Stomach (tissue), 9 donors: ENCODE results near the gene SMIM12. TPM values are rescaled to one million over a fixed set of nuclear protein-coding genes. Genes with fewer than 3 reads are reported as not detected.
"Not testable (repeated sequence)": the region's sequence is repeated elsewhere in the genome, so short reads cannot be mapped to it uniquely, and the experiment has no call there.

ENCODE experiments used
- DNase-seq, 2 donors: peaks; one replicate each; pipeline versions ENCODE4 v3.0.0 to v3.0.0-alpha.2; 2013 to 2019
- H3K27ac ChIP-seq, 5 donors: fragments of 200-600 bp in 4 of 5; sonication (generic) in 4 of 5; one replicate each; pipeline ENCODE4 v1.5.1; 2013 to 2019; ENCODE audit warnings: mild to moderate bottlenecking in 1 of 5, moderate library complexity in 1 of 5
- H3K27me3 ChIP-seq, 3 donors: fragments of 200-600 bp; sonication (generic); one replicate each; pipeline ENCODE4 v1.5.1; 2017 to 2019; ENCODE audit warnings: mixed run types in 1 of 3
- H3K36me3 ChIP-seq, 4 donors: fragments of 200-600 bp; sonication (generic); 1 replicate in 3 of 4; 2 replicates in 1 of 4; pipeline ENCODE4 v1.5.1; 2016 to 2019
- H3K4me1 ChIP-seq, 4 donors: fragments of 200-600 bp; sonication (generic); one replicate each; pipeline ENCODE4 v1.5.1; 2016 to 2019
- H3K4me3 ChIP-seq, 4 donors: fragments of 200-600 bp; sonication (generic) in 3 of 4; one replicate each; pipeline ENCODE4 v1.5.1; 2016 to 2019; ENCODE audit warnings: mild to moderate bottlenecking in 1 of 4
- H3K9me3 ChIP-seq, 4 donors: fragments of 200-600 bp; sonication (generic); one replicate each; pipeline ENCODE4 v1.5.1; 2016 to 2019
- CTCF ChIP-seq, 7 experiments: fragments of 450-650 bp in 4 of 7; fragments of 200-600 bp in 3 of 7; sonication (generic) in 3 of 7; IDR thresholded peaks; one replicate each; pipeline ENCODE4 v1.5.1; 2016 to 2019; ENCODE audit warnings: antibody characterized with exemption in 7 of 7, control low read depth in 2 of 7, mild to moderate bottlenecking in 1 of 7
- EP300 ChIP-seq: sonication (generic); formaldehyde crosslinking; IDR thresholded peaks from one replicate; pipeline ENCODE4 v1.6.1; 2017; ENCODE audit warnings: antibody characterized with exemption
- POLR2A ChIP-seq, 4 donors: fragments of 450-650 bp; IDR thresholded peaks; one replicate each; pipeline ENCODE4 v1.6.1; 2016; ENCODE audit warnings: antibody characterized with exemption in 4 of 4, control low read depth in 2 of 4, mild to moderate bottlenecking in 1 of 4, moderate library complexity in 1 of 4
- POLR2AphosphoS5 ChIP-seq, 3 donors: sonication (generic); formaldehyde crosslinking; IDR thresholded peaks; one replicate each; pipeline ENCODE4 v1.6.1; 2016; ENCODE audit warnings: antibody characterized with exemption in 3 of 3
- WGBS, 5 donors: extraction: QIAGEN DNeasy Blood & Tissue Kit in 3 of 5; methylation state at CpG; one replicate each; pipeline versions ENCODE4 v1.1.5 to v1.1.7; 2013 to 2018; 5-methylcytosine and 5-hydroxymethylcytosine counted together
- intact Hi-C: fragments of 100-400 bp; cut with DNase I; formaldehyde crosslinking; loops from one replicate; pipeline ENCODE4 v1.15.1; 2023; ENCODE audit warnings: low total_unique reads
- polyA plus RNA-seq, 3 donors: library from polyadenylated mRNA; stranded (reverse); fragments of 200-250 nt; gene quantifications; one replicate each; pipeline ENCODE4 v1.2.3, GENCODE V29; 2013
- total RNA-seq, 5 donors: library from RNA; depleted of rRNA; stranded (reverse); fragments of >200 nt; gene quantifications; one replicate each; pipeline versions ENCODE4 v1.1.0 to v1.2.3, GENCODE V29; 2014 to 2016
- donor health status: healthy with polysubstance abuse.
- donor health status: Bipolar disorder and iron deficiency.
- donor health status: healthy.

SMIM12 gene
- total and polyA plus RNA-seq, 8 donors: 0.58 to 28.9 (median 22.6) TPM

- H3K27me3 ChIP-seq: no peaks in the 10 kb centered on the region
- DNase-seq: no peak
- no peak overlapping the region for H3K4me3 ChIP-seq
- no peaks in the 10 kb centered on the region for H3K9me3 ChIP-seq
- H3K27ac ChIP-seq: no peak overlapping the region
- no peaks in the 10 kb centered on the region for H3K4me1 ChIP-seq
- TF ChIP-seq POLR2A (IDR thresholded peaks at IDR 0.05): no peak
- TF ChIP-seq EP300: no peak
- no peak for TF ChIP-seq CTCF (IDR thresholded peaks at IDR 0.05)
- TF ChIP-seq POLR2AphosphoS5 (IDR thresholded peaks at IDR 0.05): no peak
- intact Hi-C loops: no loop called here
- no peaks in the 10 kb centered on the region for H3K36me3 ChIP-seq
Observed at GRCh38 chr1:34816332-34816731, 43.2 kb downstream of the SMIM12 start.

DNA sequence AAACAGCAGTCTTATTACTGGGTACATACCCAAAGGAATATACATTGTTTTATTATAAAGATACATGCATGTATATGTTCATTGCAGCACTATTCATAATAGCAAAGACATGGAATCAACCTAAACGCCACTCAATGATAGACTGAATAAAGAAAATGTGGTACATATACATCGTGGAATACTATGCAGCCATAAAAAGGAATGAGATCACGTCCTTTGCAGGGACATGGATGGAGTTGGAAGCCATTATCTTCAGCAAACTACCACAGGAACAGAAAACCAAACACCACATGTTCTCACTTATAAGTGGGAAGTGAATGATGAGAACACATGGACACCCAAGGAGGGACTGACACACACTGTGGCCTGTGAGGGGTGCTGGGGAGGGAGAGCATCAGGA lies 48.8 kb downstream of the SMIM12 start:
- H3K9me3 ChIP-seq, H3K27ac ChIP-seq, H3K4me1 ChIP-seq, intact Hi-C loops, H3K27me3 ChIP-seq, DNase-seq, H3K4me3 ChIP-seq, H3K36me3 ChIP-seq: not testable (repeated sequence)
- 92 to 97% (median 94%) methylated on average over 3 of the region's 3 CpGs for WGBS, 5 donors

DNA sequence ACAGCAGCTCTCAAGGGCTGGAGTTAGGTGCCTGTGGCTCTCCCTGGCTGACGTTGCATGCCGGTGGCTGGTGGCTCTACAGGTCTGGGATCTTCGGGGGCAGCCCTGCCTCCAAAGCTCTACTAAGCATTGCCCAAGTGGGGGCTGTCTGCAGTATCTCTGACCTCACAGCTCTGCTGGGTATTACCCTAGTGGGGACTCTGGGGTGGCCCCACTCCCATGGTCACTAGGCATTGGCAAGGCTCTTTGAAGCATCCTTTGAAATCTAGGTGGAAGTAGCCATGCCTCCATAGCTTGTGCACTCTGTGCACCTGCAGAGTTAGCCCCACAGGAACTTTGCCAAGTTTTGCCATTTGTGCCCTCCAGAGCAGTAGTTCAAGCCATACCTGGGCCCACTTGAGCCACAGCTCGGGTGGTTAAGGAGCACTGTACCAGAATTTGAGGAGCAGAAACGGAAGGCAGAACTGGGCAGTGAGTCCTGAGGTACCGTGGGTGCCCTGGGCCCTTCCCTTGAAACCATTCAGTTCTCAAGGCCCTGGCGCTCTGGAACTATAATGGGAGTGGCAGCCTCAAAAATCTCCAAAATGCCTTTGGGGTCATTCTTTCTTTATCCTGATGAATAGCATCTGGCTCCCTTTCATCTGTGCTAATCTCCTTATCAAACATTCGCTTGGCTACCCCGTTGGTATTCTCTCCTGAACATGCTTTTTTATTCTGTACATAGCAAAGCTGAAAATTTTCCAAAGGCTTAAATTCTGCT lies 51.3 kb downstream of the SMIM12 start:
- Histone ChIP-seq H3K9me3 (peaks cover 0 to 7% (median 0%) of the 10 kb centered on the region in 4 donors), H3K4me3 (no peak overlapping the region), H3K36me3 (no peaks in the 10 kb centered on the region), H3K27ac (no peak overlapping the region), H3K27me3 (no peaks in the 10 kb centered on the region), H3K4me1 (no peaks in the 10 kb centered on the region)
- WGBS, 5 donors: 76 to 82% (median 79%) methylated on average over 9 of the region's 9 CpGs
- intact Hi-C loops: no loop called here
- no peak for TF ChIP-seq POLR2A (IDR thresholded peaks at IDR 0.05)
- TF ChIP-seq EP300: no peak
- TF ChIP-seq POLR2AphosphoS5 (IDR thresholded peaks at IDR 0.05): no peak
- no peak for TF ChIP-seq CTCF (IDR thresholded peaks at IDR 0.05)
- no peak for DNase-seq

DNA sequence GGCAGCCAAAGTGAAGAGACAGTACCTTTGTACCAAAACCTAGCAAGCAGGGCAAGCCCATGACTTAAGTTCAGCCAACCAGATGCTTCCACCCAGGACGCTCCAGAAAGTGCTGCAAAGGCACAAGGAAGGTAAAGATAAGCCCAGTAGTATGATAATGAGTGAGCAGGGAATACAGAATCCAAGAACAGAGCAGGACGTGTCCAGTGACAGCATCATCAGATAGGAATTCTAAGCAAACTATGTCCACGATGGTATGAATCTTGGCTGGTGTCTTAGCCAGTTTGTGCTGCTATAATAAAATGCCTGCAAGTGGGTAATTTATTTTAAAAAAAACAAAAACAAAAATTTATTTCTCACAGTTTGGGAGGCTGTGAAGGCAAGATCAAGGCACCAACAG lies 53.2 kb downstream of the SMIM12 start:
- intact Hi-C loops: no loop called here
- no peak for DNase-seq
- 58 to 76% (median 73%) methylated on average over 3 of the region's 3 CpGs for WGBS, 5 donors
- Histone ChIP-seq H3K36me3 (no peaks in the 10 kb centered on the region), H3K4me3 (no peak overlapping the region), H3K9me3 (peaks cover 0 to 7% (median 0%) of the 10 kb centered on the region in 4 donors), H3K4me1 (no peaks in the 10 kb centered on the region), H3K27ac (no peak overlapping the region), H3K27me3 (no peaks in the 10 kb centered on the region)
- no peak for TF ChIP-seq POLR2A (IDR thresholded peaks at IDR 0.05)

DNA sequence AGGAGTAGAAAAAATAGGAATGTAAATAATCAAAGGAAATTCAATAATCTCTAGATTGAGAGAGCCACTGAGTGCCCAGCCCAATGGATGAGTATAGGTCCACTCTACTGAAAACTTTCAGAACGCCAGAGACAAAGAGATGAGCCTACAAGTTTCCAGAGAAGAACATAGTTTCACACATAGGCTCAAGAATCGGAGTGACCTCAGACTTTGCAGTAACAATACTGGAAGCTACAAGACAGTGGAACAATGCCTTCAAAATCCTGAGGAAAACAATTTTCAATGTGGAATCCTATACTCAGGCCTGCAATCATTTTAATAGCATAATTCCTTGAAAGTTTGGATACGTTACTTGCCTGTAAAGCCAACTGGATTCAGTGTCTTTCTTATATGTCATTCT lies 55.8 kb downstream of the SMIM12 start:
- TF ChIP-seq POLR2AphosphoS5 (IDR thresholded peaks at IDR 0.05) (no peak), CTCF (IDR thresholded peaks at IDR 0.05) (no peak), POLR2A (IDR thresholded peaks at IDR 0.05) (no peak), EP300 (no peak)
- H3K4me1 ChIP-seq: no peaks in the 10 kb centered on the region
- DNase-seq: no peak
- no peaks in the 10 kb centered on the region for H3K36me3 ChIP-seq
- WGBS, 5 donors: 94 to 99% (median 95%) methylated on average over 3 of the region's 3 CpGs
- no peak overlapping the region for H3K4me3 ChIP-seq
- intact Hi-C loops: no loop called here
- H3K27me3 ChIP-seq: no peaks in the 10 kb centered on the region
- H3K9me3 ChIP-seq: peaks cover 0 to 7% (median 0%) of the 10 kb centered on the region in 4 donors
- no peak overlapping the region for H3K27ac ChIP-seq

Other genes with a start within 250 kb of the SMIM12 start
- gene GJB5, start 104.7 kb downstream of the SMIM12 start, total RNA-seq: under 1 TPM in 1 of 5 donors, not detected in 4; 0.37 TPM
- 10 to 100 TPM in 1 of 3 donors, not detected in 2; 23.9 TPM for gene GJB5, start 104.7 kb downstream of the SMIM12 start, polyA plus RNA-seq
- under 1 TPM in 1 of 5 donors, not detected in 4; 0.18 TPM for gene GJB4, start 100.0 kb downstream of the SMIM12 start, total RNA-seq
- 1 to 10 TPM in 1 of 3 donors, under 1 TPM in 1, not detected in 1; 0.06 to 1.2 TPM for gene GJB4, start 100.0 kb downstream of the SMIM12 start, polyA plus RNA-seq
- gene GJB3, start 78.5 kb downstream of the SMIM12 start, total RNA-seq: 1 to 10 TPM in 3 of 5 donors, under 1 TPM in 1, not detected in 1; 0.58 to 2.8 (median 1.8) TPM
- 10 to 100 TPM in 1 of 3 donors, 1 to 10 TPM in 2; 1.8 to 32.3 (median 3.1) TPM for gene GJB3, start 78.5 kb downstream of the SMIM12 start, polyA plus RNA-seq
- 1 to 10 TPM in 3 of 5 donors, not detected in 2; 1.7 to 4.8 (median 2.3) TPM for gene GJA4, start 66.8 kb downstream of the SMIM12 start, total RNA-seq
- 1 to 10 TPM; 2.2 to 2.9 (median 2.6) TPM for gene GJA4, start 66.8 kb downstream of the SMIM12 start, polyA plus RNA-seq
- gene DLGAP3, start 69.9 kb upstream of the SMIM12 start, total RNA-seq: under 1 TPM in 2 of 5 donors, not detected in 3; 0.18 to 0.29 TPM
- gene DLGAP3, start 69.9 kb upstream of the SMIM12 start, polyA plus RNA-seq: under 1 TPM; 0.15 to 0.25 (median 0.15) TPM
- gene TMEM35B, start 125.6 kb upstream of the SMIM12 start, total RNA-seq: 100 to 1,000 TPM in 1 of 5 donors, 10 to 100 TPM in 3, 1 to 10 TPM in 1; 2.0 to 131 (median 17.6) TPM
- 10 to 100 TPM; 12.5 to 31.1 (median 15.1) TPM for gene TMEM35B, start 125.6 kb upstream of the SMIM12 start, polyA plus RNA-seq
- gene ZMYM6, start 172.2 kb upstream of the SMIM12 start, total RNA-seq: 10 to 100 TPM in 4 of 5 donors, 1 to 10 TPM in 1; 6.1 to 47.5 (median 35.8) TPM
- gene ZMYM6, start 172.2 kb upstream of the SMIM12 start, polyA plus RNA-seq: 1 to 10 TPM; 4.9 to 8.2 (median 6.1) TPM
- gene ZMYM1, start 219.6 kb upstream of the SMIM12 start, total RNA-seq: 10 to 100 TPM in 3 of 5 donors, 1 to 10 TPM in 1, under 1 TPM in 1; 0.58 to 65.6 (median 21.8) TPM
- gene ZMYM1, start 219.6 kb upstream of the SMIM12 start, polyA plus RNA-seq: 1 to 10 TPM; 1.7 to 3.0 (median 2.1) TPM